Measurements from ENCODE around the gene TECPR2. TPM values are rescaled to one million over a fixed set of nuclear protein-coding genes. Genes with fewer than 3 reads are reported as not detected.
A peak's percentile ranks its signal among the peaks of the same experiment; 100 is the strongest.

The TECPR2 gene
- total RNA-seq, 1 donor, result 16.1 TPM

- H3K4me3 ChIP-seq (ENCODE audit: low read depth, low read length), result no peak overlapping the region
- TF ChIP-seq CTCF (IDR thresholded peaks at IDR 0.05; ENCODE audit: insufficient read depth, low read length), result no peak
- peak; percentile 6 for DNase-seq (ENCODE audit: low read depth)
Observed at GRCh38 chr14:102408724-102409123, 46.0 kb downstream of the TECPR2 start.

DNA sequence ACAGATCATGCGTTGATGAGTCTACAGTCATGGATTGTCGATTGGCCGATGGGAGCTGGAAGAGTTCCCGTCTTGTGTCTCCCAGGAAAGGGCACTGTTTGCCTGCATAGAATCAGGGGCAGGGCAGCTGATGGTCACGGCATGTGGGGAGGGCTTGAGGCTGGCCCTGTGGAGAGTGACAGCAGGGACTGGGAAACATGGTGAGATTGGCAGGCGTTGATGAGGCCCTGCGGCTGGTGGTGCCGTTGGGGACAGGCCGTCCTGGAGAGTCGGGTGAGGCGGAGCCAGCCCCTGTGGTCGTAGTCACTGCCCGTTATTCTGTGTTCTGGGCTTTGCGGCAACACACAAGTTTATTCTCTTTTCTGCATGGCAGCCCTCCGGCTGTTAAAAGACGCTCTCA is 52.9 kb downstream of the TECPR2 start:
- no peak for DNase-seq (ENCODE audit: low read depth)
- no peak overlapping the region for H3K4me3 ChIP-seq (ENCODE audit: low read depth, low read length)
- TF ChIP-seq CTCF (IDR thresholded peaks at IDR 0.05; ENCODE audit: insufficient read depth, low read length), result no peak

DNA sequence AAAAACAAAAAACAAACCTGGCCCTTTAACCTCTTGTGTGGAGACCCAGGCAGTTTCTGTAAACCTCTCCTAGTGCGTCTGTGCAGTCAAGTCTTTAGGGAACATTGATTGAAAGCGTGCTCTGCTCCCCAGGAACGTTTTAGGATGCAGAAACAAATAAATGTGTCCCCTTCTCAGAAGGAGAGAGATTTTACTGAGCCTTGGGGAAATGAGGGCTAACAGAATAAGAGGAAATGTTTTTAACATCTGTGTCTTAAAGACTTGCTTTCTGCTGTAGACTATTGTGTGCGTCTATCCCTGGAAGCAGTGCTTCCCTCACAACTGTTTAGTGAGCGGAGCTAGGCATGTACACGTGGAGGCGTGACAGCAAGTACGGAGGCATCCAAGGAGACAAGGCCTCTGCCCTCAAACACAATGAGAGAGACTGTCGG is 54.3 kb downstream of the TECPR2 start:
- no peak for DNase-seq (ENCODE audit: low read depth)
- H3K4me3 ChIP-seq (ENCODE audit: low read depth, low read length), result no peak overlapping the region
- no peak for TF ChIP-seq CTCF (IDR thresholded peaks at IDR 0.05; ENCODE audit: insufficient read depth, low read length)

GRCh38 chr14:102417646-102418045 is 54.9 kb downstream of the TECPR2 start:
- no peak overlapping the region for H3K4me3 ChIP-seq (ENCODE audit: low read depth, low read length)
- no peak for DNase-seq (ENCODE audit: low read depth)
- no peak for TF ChIP-seq CTCF (IDR thresholded peaks at IDR 0.05; ENCODE audit: insufficient read depth, low read length)

DNA sequence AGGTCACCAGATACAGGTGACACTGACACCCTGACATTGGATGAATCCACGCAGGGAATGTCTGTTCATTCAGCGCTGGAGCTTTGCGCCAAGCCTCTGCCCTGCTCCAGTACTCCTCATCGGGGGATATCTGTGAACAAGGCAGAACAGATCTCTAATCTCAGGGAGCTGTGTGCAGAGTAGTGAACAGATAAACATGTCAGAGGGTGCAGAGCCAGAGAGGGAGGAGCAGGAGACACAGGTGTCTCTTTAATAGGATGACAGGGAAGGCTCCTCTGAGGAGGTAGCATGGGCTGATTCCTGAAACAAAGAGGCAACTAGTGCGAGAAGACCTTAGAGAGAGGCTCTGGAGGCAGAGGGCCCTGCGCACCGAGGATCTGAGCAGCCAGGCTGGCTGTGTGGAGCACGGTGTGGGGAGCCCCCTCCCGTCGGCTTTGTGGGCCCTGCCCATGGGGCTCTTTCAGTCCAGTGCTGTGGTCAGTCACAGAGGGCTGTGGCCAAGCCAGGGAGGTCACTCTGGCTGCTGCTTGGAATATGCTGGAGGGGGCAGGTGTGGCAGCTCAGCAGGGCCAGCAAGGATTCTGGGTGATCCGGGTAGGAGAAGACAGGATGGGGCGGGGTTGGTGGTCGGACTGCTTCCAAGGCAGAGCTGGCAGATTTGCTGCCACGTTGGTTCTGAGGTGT is 55.6 kb downstream of the TECPR2 start:
- no peak overlapping the region for H3K4me3 ChIP-seq (ENCODE audit: low read depth, low read length)
- TF ChIP-seq CTCF (IDR thresholded peaks at IDR 0.05; ENCODE audit: insufficient read depth, low read length), result no peak
- no peak for DNase-seq (ENCODE audit: low read depth)

DNA sequence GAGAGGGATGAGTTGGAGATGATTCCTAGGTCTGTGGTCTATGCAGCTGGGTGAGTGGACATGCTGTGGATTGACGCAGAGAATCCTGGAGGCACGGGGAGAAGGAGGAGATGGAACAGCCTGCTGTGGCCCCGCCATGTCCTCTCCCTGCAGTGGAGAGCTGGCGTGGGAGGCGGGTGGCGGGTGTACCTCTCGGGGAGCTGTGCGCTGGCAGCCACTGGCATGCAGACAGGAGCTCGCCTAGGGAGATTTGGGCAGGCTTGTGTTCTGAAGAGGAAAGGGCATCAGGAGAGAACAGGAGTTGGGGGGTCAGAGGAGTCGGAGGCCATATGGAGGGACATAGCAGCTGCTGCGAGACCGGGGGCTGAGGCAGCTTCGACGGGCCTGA is 56.1 kb downstream of the TECPR2 start:
- no peak overlapping the region for H3K4me3 ChIP-seq (ENCODE audit: low read depth, low read length)
- TF ChIP-seq CTCF (IDR thresholded peaks at IDR 0.05; ENCODE audit: insufficient read depth, low read length), result no peak
- no peak for DNase-seq (ENCODE audit: low read depth)

- no peak for TF ChIP-seq CTCF (IDR thresholded peaks at IDR 0.05; ENCODE audit: insufficient read depth, low read length)
- DNase-seq (ENCODE audit: low read depth), result no peak
- no peak overlapping the region for H3K4me3 ChIP-seq (ENCODE audit: low read depth, low read length)
Observed at GRCh38 chr14:102419276-102419675, 56.5 kb downstream of the TECPR2 start.

Data from fibroblast of the aortic adventitia (primary cell).